Rectal smooth muscle tissue (tissue), 1 donor: ENCODE results near the gene SH2D7.

Experiments used
- H3K27ac ChIP-seq: one replicate; pipeline ENCODE4 v1.7.0; 2013; ENCODE audit warnings: low read depth, low read length, inconsistent platforms
- H3K27me3 ChIP-seq: one replicate; pipeline ENCODE4 v1.7.0; 2013; ENCODE audit warnings: low read length; ENCODE audit not compliant: control insufficient read depth, insufficient read depth
- H3K36me3 ChIP-seq: one replicate; pipeline ENCODE4 v1.7.0; 2013; ENCODE audit warnings: low read length; ENCODE audit not compliant: control insufficient read depth, insufficient read depth
- H3K4me1 ChIP-seq: one replicate; pipeline ENCODE4 v1.7.0; 2013; ENCODE audit warnings: low read length; ENCODE audit not compliant: control insufficient read depth, insufficient read depth
- H3K4me3 ChIP-seq: one replicate; pipeline ENCODE4 v1.7.0; 2013; ENCODE audit warnings: low read length
- H3K9ac ChIP-seq: one replicate; pipeline ENCODE4 v1.7.0; 2013; ENCODE audit warnings: low read length

The SH2D7 gene

GRCh38 chr15:78120523-78120922 is 28.2 kb downstream of the SH2D7 start:
- no peaks in the 10 kb centered on the region for H3K36me3 ChIP-seq
- no peak overlapping the region for H3K4me3 ChIP-seq
- no peaks in the 10 kb centered on the region for H3K27me3 ChIP-seq
- no peak overlapping the region for H3K27ac ChIP-seq
- no peak overlapping the region for H3K9ac ChIP-seq
- no peaks in the 10 kb centered on the region for H3K4me1 ChIP-seq

- no peaks in the 10 kb centered on the region for H3K27me3 ChIP-seq
- no peak overlapping the region for H3K27ac ChIP-seq
- H3K4me1 ChIP-seq, result no peaks in the 10 kb centered on the region
- no peaks in the 10 kb centered on the region for H3K36me3 ChIP-seq
- no peak overlapping the region for H3K4me3 ChIP-seq
- no peak overlapping the region for H3K9ac ChIP-seq
Observed at GRCh38 chr15:78125267-78125666, 32.9 kb downstream of the SH2D7 start.

- Histone ChIP-seq H3K9ac (no peak overlapping the region), H3K27ac (no peak overlapping the region), H3K4me1 (peaks cover 10% of the 10 kb centered on the region), H3K27me3 (no peaks in the 10 kb centered on the region), H3K36me3 (no peaks in the 10 kb centered on the region), H3K4me3 (no peak overlapping the region)
Observed at GRCh38 chr15:78127882-78128281, 35.5 kb downstream of the SH2D7 start.

- no peaks in the 10 kb centered on the region for H3K27me3 ChIP-seq
- H3K27ac ChIP-seq, result no peak overlapping the region
- peaks cover 10% of the 10 kb centered on the region for H3K4me1 ChIP-seq
- no peaks in the 10 kb centered on the region for H3K36me3 ChIP-seq
- no peak overlapping the region for H3K9ac ChIP-seq
- no peak overlapping the region for H3K4me3 ChIP-seq
Observed at GRCh38 chr15:78129077-78129750, 36.9 kb downstream of the SH2D7 start.

- Histone ChIP-seq H3K4me1 (peaks cover 10% of the 10 kb centered on the region), H3K27me3 (no peaks in the 10 kb centered on the region), H3K36me3 (no peaks in the 10 kb centered on the region), H3K9ac (no peak overlapping the region), H3K27ac (no peak overlapping the region), H3K4me3 (no peak overlapping the region)
Observed at GRCh38 chr15:78129751-78130287, 37.5 kb downstream of the SH2D7 start.

- Histone ChIP-seq H3K9ac (no peak overlapping the region), H3K4me1 (peaks cover 10% of the 10 kb centered on the region), H3K27ac (no peak overlapping the region), H3K27me3 (no peaks in the 10 kb centered on the region), H3K36me3 (no peaks in the 10 kb centered on the region), H3K4me3 (no peak overlapping the region)
Observed at GRCh38 chr15:78130466-78131294, 38.3 kb downstream of the SH2D7 start.

GRCh38 chr15:78131295-78132061 is 39.1 kb downstream of the SH2D7 start, which contains the start of gene CIB2:
Gene CIB2 (minus strand): TSS chr15:78131445. CDS start chr15:78131215, 230 bp downstream.
- H3K4me3 ChIP-seq, result peak within 1 kb of the TSS; percentile 88
- peaks cover 10% of the 10 kb centered on the region for H3K4me1 ChIP-seq
- H3K27me3 ChIP-seq, result no peaks in the 10 kb centered on the region
- peak within 1 kb of the TSS; percentile 91 for H3K9ac ChIP-seq
- H3K36me3 ChIP-seq, result no peaks in the 10 kb centered on the region
- H3K27ac ChIP-seq, result peak within 1 kb of the TSS; percentile 83

- Histone ChIP-seq H3K27me3 (no peaks in the 10 kb centered on the region), H3K4me3 (no peak overlapping the region), H3K9ac (no peak overlapping the region), H3K27ac (no peak overlapping the region), H3K36me3 (no peaks in the 10 kb centered on the region), H3K4me1 (peaks cover 10% of the 10 kb centered on the region)
Observed at GRCh38 chr15:78133801-78134200, 41.4 kb downstream of the SH2D7 start.

- H3K27me3 ChIP-seq, result no peaks in the 10 kb centered on the region
- no peaks in the 10 kb centered on the region for H3K4me1 ChIP-seq
- H3K9ac ChIP-seq, result no peak overlapping the region
- H3K36me3 ChIP-seq, result no peaks in the 10 kb centered on the region
- no peak overlapping the region for H3K27ac ChIP-seq
- H3K4me3 ChIP-seq, result no peak overlapping the region
Observed at GRCh38 chr15:78139578-78139977, 47.2 kb downstream of the SH2D7 start.

GRCh38 chr15:78140292-78140691 is 47.9 kb downstream of the SH2D7 start:
- no peaks in the 10 kb centered on the region for H3K36me3 ChIP-seq
- H3K9ac ChIP-seq, result no peak overlapping the region
- H3K27me3 ChIP-seq, result no peaks in the 10 kb centered on the region
- H3K4me1 ChIP-seq, result no peaks in the 10 kb centered on the region
- no peak overlapping the region for H3K4me3 ChIP-seq
- H3K27ac ChIP-seq, result no peak overlapping the region

GRCh38 chr15:78142332-78142731 is 50.0 kb downstream of the SH2D7 start:
- H3K27me3 ChIP-seq, result no peaks in the 10 kb centered on the region
- no peak overlapping the region for H3K9ac ChIP-seq
- no peaks in the 10 kb centered on the region for H3K36me3 ChIP-seq
- H3K4me1 ChIP-seq, result no peaks in the 10 kb centered on the region
- H3K4me3 ChIP-seq, result no peak overlapping the region
- no peak overlapping the region for H3K27ac ChIP-seq
